Calu3 (cell line): ENCODE results near the gene SIAH2. TPM values are rescaled to one million over a fixed set of nuclear protein-coding genes. Genes with fewer than 3 reads are reported as not detected.

Experiments
- BruUV-seq: library from RNA; stranded (reverse); fragments of 400-500 nt; replicated peaks from 2 replicates; lab custom pipeline; 2021; lab: Mats Ljungman, UMichigan
- CTCF ChIA-PET: fragments of 300-600 bp; sonication (Branson Sonifier 250); formaldehyde crosslinking; loops from one replicate; lab custom pipeline; 2022; ENCODE audit warnings: antibody characterized with exemption; lab: Charles Lee
- DNase-seq: peaks from one replicate; pipeline ENCODE4 v3.0.0; 2022
- H3K27ac Mint-ChIP-seq: one replicate; pipeline ENCODE4 v1.8.0; 2022; ENCODE audit warnings: mixed read lengths; ENCODE audit not compliant: unreplicated experiment
- H3K27me3 Mint-ChIP-seq: one replicate; pipeline ENCODE4 v1.8.0; 2022; ENCODE audit warnings: mixed read lengths; ENCODE audit not compliant: unreplicated experiment
- H3K36me3 Mint-ChIP-seq: one replicate; pipeline ENCODE4 v1.8.0; 2022; ENCODE audit warnings: mild to moderate bottlenecking, moderate library complexity, mixed read lengths; ENCODE audit not compliant: insufficient read depth, unreplicated experiment
- H3K4me1 Mint-ChIP-seq: one replicate; pipeline ENCODE4 v1.8.0; 2022; ENCODE audit warnings: mild to moderate bottlenecking, low read depth, mixed read lengths; ENCODE audit not compliant: unreplicated experiment
- H3K4me3 Mint-ChIP-seq: one replicate; pipeline ENCODE4 v1.8.0; 2022; ENCODE audit warnings: mild to moderate bottlenecking, low read depth, moderate library complexity, mixed read lengths; ENCODE audit not compliant: unreplicated experiment
- H3K9me3 Mint-ChIP-seq: one replicate; pipeline ENCODE4 v1.8.0; 2022; ENCODE audit warnings: low read depth, mixed read lengths; ENCODE audit not compliant: unreplicated experiment
- CTCF ChIP-seq: fragments of 200-600 bp; IDR thresholded peaks from one replicate; pipeline ENCODE4 v1.8.0; 2022; ENCODE audit warnings: antibody characterized with exemption; ENCODE audit not compliant: unreplicated experiment
- intact Hi-C: fragments of 100-400 bp; cut with micrococcal nuclease; formaldehyde crosslinking; loops from one replicate; pipeline ENCODE4 v1.10.0; 2022; ENCODE audit not compliant: unreplicated experiment
- total RNA-seq: library from RNA; stranded (reverse); gene quantifications from 2 replicates; pipeline ENCODE4 v1.2.3, GENCODE V29; 2022

The SIAH2 gene
- total RNA-seq, 1 experiment from 2014 or later, result 33.6 TPM

- peaks cover 32% of the 10 kb centered on the region for H3K4me1 Mint-ChIP-seq
- H3K27ac Mint-ChIP-seq, result no peak overlapping the region
- no peak overlapping the region for H3K4me3 Mint-ChIP-seq
- no peaks in the 10 kb centered on the region for H3K27me3 Mint-ChIP-seq
- peaks cover 22% of the 10 kb centered on the region for H3K36me3 Mint-ChIP-seq
- no peak for DNase-seq
- no TSS peak for BruUV-seq
- no peak for TF ChIP-seq CTCF
- CTCF ChIA-PET, result no interaction called here
- intact Hi-C loops, result no loop called here
- H3K9me3 Mint-ChIP-seq, result peaks cover 3% of the 10 kb centered on the region
Measured at GRCh38 chr3:150740733-150741496, 22.1 kb downstream of the SIAH2 start.

- DNase-seq, result no peak
- intact Hi-C loops, result no loop called here
- CTCF ChIA-PET, result no interaction called here
- H3K4me3 Mint-ChIP-seq, result no peak overlapping the region
- BruUV-seq, result no TSS peak
- TF ChIP-seq CTCF, result no peak
- H3K36me3 Mint-ChIP-seq, result peaks cover 15% of the 10 kb centered on the region
- no peak overlapping the region for H3K27ac Mint-ChIP-seq
- H3K4me1 Mint-ChIP-seq, result peaks cover 24% of the 10 kb centered on the region
- no peaks in the 10 kb centered on the region for H3K9me3 Mint-ChIP-seq
- no peaks in the 10 kb centered on the region for H3K27me3 Mint-ChIP-seq
Measured at GRCh38 chr3:150739877-150740645, 22.9 kb downstream of the SIAH2 start.

- BruUV-seq, result no TSS peak
- no peak for DNase-seq
- Mint-ChIP-seq H3K27ac (no peak overlapping the region), H3K36me3 (peaks cover 15% of the 10 kb centered on the region), H3K27me3 (no peaks in the 10 kb centered on the region), H3K4me1 (peaks cover 16% of the 10 kb centered on the region), H3K9me3 (no peaks in the 10 kb centered on the region), H3K4me3 (no peak overlapping the region)
- TF ChIP-seq CTCF, result no peak
- intact Hi-C loops, result no loop called here
- CTCF ChIA-PET, result no interaction called here
Measured at GRCh38 chr3:150739200-150739863, 23.6 kb downstream of the SIAH2 start.

- H3K4me3 Mint-ChIP-seq, result no peak overlapping the region
- no peak overlapping the region for H3K27ac Mint-ChIP-seq
- no TSS peak for BruUV-seq
- DNase-seq, result no peak
- intact Hi-C loops, result no loop called here
- no peaks in the 10 kb centered on the region for H3K9me3 Mint-ChIP-seq
- no peaks in the 10 kb centered on the region for H3K27me3 Mint-ChIP-seq
- CTCF ChIA-PET, result interaction anchor here (0.7 to 1.4 kb wide), 6 partner anchors 13 to 126 kb away, joined by 3 to 6 read pairs (median 4); no protein-coding TSS in a partner anchor
- H3K36me3 Mint-ChIP-seq, result peaks cover 15% of the 10 kb centered on the region
- TF ChIP-seq CTCF, result no peak
- H3K4me1 Mint-ChIP-seq, result peaks cover 10% of the 10 kb centered on the region
Measured at GRCh38 chr3:150738688-150739087, 24.3 kb downstream of the SIAH2 start.
